Psoas muscle (tissue), 8 donors: ENCODE data around the gene CHST15. TPM values are rescaled to one million over a fixed set of nuclear protein-coding genes. Genes with fewer than 3 reads are reported as not detected.

Experiments
- ATAC-seq, 4 donors: fragments of 200-7000 bp; cut with Tn5 transposase; one replicate each; pipeline ENCODE4 v1.9.1; 2020; ENCODE audit warnings: moderate library complexity in 3 of 4, mild to moderate bottlenecking in 2 of 4
- DNase-seq, 2 donors: peaks; one replicate each; pipeline ENCODE4 v3.0.0-alpha.2; 2020
- H3K27ac ChIP-seq: fragments of 200-600 bp; one replicate; pipeline ENCODE4 v1.8.0; 2022
- H3K27me3 ChIP-seq, 3 donors: fragments of 200-600 bp in 1 of 3; one replicate each; pipeline versions ENCODE4 v1.6.1 to v1.8.0; 2013 to 2022; ENCODE audit warnings: low read length in 2 of 3, mild to moderate bottlenecking in 2 of 3, moderate library complexity in 1 of 3; ENCODE audit not compliant: insufficient read depth in 3 of 3
- H3K36me3 ChIP-seq, 2 donors: fragments of 200-600 bp in 1 of 2; one replicate each; pipeline versions ENCODE4 v1.6.1 to v1.8.0; 2013 to 2022; ENCODE audit warnings: low read depth in 1 of 2, mild to moderate bottlenecking in 1 of 2, moderate library complexity in 1 of 2; ENCODE audit not compliant: insufficient read depth in 1 of 2
- H3K4me1 ChIP-seq: fragments of 200-600 bp; one replicate; pipeline ENCODE4 v1.8.0; 2022
- H3K4me3 ChIP-seq: fragments of 200-600 bp; one replicate; pipeline ENCODE4 v1.8.0; 2022; ENCODE audit warnings: mild to moderate bottlenecking
- H3K9me3 ChIP-seq: fragments of 200-600 bp; one replicate; pipeline ENCODE4 v1.8.0; 2022
- WGBS, 3 donors: extraction: QIAGEN DNeasy Blood & Tissue Kit; methylation state at CpG; one replicate each; pipeline versions ENCODE4 v1.1.6 to v1.1.7; 2013; 5-methylcytosine and 5-hydroxymethylcytosine counted together
- intact Hi-C, 2 donors: fragments of 100-400 bp; cut with DNase I; formaldehyde crosslinking; loops; one replicate each; pipeline versions ENCODE4 v1.11.0 to v1.14.2; 2022
- polyA plus RNA-seq, 3 donors: library from polyadenylated mRNA; stranded (reverse); fragments of 200-250 nt; gene quantifications; one replicate each; pipeline ENCODE4 v1.2.3, GENCODE V29; 2013
- total RNA-seq, 4 donors: library from RNA; stranded (reverse); fragmentation: NEBNext Ultra II Directional in 2 of 4; extraction: Animal tissue kit (Norgen Biotek cat#: 25700) in 2 of 4; gene quantifications; one replicate each; pipeline versions ENCODE4 v1.2.1 to v1.2.4, GENCODE V29; 2021 to 2023
- TF ChIP-seq, protein P1 (sequence below): fragments of 200-600 bp; IDR thresholded peaks from one replicate; pipeline ENCODE4 v1.8.0; 2022; ENCODE audit warnings: antibody characterized with exemption
- donor health status: healthy with polysubstance abuse.
- donor health status: DM: no; HTN: no; CAD: no; lungs with moderate emphysema.
- donor health status: Bipolar disorder and iron deficiency.
- donor health status: healthy.
- donor health status: DM: yes; HTN: yes; CAD: no.
- donor health status: DM: no; HTN: no; CAD: no.
- donor health status: DM: no; HTN: no; CAD: no.
- donor health status: DM: yes; HTN: yes; CAD: no.

CHST15 gene
- total and polyA plus RNA-seq, 7 donors, result 3.6 to 39.2 (median 10.4) TPM

DNA sequence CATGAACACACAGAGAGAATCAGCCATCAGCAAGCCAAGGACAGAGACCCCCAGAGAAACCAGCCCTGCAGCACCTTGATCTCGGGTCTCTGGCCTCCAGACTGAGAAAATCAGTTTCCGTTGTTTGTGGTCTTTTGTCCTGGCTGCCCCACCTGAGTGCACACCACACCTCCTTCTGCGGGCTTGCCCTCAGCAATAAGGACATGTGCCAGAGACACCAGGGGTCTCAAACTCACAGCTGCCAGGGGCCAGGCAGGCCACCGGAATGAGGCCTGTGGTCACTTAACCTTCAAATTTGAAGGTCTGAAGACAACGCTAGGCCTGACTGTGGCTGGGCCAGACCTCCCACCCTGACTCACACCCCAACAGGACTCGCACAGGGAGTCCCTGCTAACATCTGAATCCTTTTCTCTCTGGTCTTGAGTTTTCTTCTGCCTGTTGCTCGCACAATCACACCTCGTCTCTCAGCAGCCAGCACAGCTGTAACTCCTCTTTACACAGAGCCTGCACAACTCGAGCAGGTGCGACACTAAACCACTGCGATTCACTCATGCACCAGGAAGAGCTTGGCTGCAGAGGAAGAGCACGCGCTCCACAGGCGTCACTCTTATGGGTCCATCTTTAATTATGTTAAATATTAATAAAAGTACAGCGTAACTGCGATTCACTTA lies 86.2 kb downstream of the CHST15 start:
- no peaks in the 10 kb centered on the region for H3K4me1 ChIP-seq
- H3K36me3 ChIP-seq, result peaks cover 0 to 41% of the 10 kb centered on the region in 2 donors
- WGBS, 3 donors, result 92 to 95% (median 93%) methylated on average over 16 of the region's 16 CpGs
- H3K27me3 ChIP-seq, result no peaks in the 10 kb centered on the region
- ATAC-seq, result no peak
- TF ChIP-seq, protein P1, sequence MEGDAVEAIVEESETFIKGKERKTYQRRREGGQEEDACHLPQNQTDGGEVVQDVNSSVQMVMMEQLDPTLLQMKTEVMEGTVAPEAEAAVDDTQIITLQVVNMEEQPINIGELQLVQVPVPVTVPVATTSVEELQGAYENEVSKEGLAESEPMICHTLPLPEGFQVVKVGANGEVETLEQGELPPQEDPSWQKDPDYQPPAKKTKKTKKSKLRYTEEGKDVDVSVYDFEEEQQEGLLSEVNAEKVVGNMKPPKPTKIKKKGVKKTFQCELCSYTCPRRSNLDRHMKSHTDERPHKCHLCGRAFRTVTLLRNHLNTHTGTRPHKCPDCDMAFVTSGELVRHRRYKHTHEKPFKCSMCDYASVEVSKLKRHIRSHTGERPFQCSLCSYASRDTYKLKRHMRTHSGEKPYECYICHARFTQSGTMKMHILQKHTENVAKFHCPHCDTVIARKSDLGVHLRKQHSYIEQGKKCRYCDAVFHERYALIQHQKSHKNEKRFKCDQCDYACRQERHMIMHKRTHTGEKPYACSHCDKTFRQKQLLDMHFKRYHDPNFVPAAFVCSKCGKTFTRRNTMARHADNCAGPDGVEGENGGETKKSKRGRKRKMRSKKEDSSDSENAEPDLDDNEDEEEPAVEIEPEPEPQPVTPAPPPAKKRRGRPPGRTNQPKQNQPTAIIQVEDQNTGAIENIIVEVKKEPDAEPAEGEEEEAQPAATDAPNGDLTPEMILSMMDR, result no peak
- no peak overlapping the region for H3K27ac ChIP-seq
- intact Hi-C loops, result no loop called here
- no peak for DNase-seq
- no peak overlapping the region for H3K4me3 ChIP-seq
- H3K9me3 ChIP-seq, result no peaks in the 10 kb centered on the region

DNA sequence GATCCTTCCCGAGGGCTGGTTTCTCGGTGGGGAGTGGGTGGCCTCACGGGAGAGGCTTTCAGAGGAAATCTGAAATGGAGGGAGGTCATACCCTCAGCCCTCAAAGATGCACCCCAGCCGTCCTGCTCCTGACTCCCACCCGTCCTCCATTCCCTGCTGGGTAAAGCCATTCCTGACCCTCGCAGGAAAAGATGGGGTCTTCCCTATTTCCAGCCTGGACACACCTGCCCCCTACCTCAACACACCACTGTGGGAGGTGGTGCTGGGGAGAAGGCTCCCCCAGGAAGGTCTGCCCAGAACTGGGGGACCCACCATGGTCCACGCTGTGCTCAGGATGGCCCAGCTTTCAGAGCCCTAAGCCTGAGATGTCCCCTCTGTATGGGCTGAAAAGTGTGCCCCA lies 86.9 kb downstream of the CHST15 start:
- H3K4me3 ChIP-seq, result no peak overlapping the region
- intact Hi-C loops, result no loop called here
- no peak for DNase-seq
- TF ChIP-seq, protein P1, result no peak
- no peaks in the 10 kb centered on the region for H3K4me1 ChIP-seq
- peaks cover 0 to 37% of the 10 kb centered on the region in 2 donors for H3K36me3 ChIP-seq
- H3K9me3 ChIP-seq, result no peaks in the 10 kb centered on the region
- no peak overlapping the region for H3K27ac ChIP-seq
- no peak for ATAC-seq
- 67 to 80% (median 75%) methylated on average over 7 of the region's 7 CpGs for WGBS, 3 donors
- no peaks in the 10 kb centered on the region for H3K27me3 ChIP-seq

DNA sequence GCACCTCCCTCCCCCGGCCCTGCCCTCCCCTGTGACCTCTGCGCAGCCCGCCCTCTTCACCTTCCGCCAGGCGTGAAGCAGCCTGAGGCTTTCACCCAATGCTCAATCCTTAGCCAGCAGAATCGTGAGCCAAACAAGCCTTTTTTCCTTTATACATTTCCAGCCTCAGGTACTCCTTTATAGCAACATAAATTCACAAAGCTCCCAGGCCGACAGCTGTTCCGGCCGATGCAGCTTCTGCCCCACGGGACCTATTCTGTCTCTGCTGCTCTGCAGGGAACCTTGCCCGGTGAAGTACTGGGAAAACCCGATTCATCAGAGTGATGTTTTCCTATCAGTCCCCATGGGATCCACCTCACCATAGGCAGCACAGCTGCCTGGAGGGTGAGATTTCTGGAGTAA lies 87.4 kb downstream of the CHST15 start:
- Histone ChIP-seq H3K9me3 (no peaks in the 10 kb centered on the region), H3K4me3 (no peak overlapping the region), H3K27ac (no peak overlapping the region), H3K27me3 (no peaks in the 10 kb centered on the region), H3K36me3 (peaks cover 0 to 37% of the 10 kb centered on the region in 2 donors), H3K4me1 (no peaks in the 10 kb centered on the region)
- 43 to 52% (median 47%) methylated on average over 12 of the region's 12 CpGs for WGBS, 3 donors
- intact Hi-C loops, result no loop called here
- TF ChIP-seq, protein P1, result no peak
- no peak for ATAC-seq
- no peak for DNase-seq

DNA sequence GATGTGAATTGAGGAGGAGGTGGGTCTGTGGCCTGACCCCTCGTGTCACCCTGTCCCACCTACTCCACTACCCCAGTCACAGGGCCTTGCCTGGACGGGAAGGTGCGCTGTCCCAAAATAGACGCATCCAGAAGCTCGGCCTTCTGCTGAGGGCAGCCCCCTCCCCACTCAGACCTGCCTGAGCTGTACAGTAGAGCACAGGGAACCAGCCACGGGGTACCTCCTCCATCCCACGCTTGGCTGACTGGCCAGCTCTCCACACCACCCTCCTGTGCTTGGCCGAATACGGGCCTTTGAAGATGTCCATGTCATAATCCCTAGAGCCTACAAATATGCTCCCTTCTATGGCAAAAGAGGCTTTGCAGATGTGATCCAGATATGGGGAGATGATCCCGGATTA lies 88.3 kb downstream of the CHST15 start:
- no peak for ATAC-seq
- WGBS, 3 donors, result 87% methylated on average over 10 of the region's 10 CpGs
- no peaks in the 10 kb centered on the region for H3K9me3 ChIP-seq
- no peaks in the 10 kb centered on the region for H3K4me1 ChIP-seq
- intact Hi-C loops, result no loop called here
- TF ChIP-seq, protein P1, result no peak
- peaks cover 0 to 31% of the 10 kb centered on the region in 2 donors for H3K36me3 ChIP-seq
- no peaks in the 10 kb centered on the region for H3K27me3 ChIP-seq
- no peak for DNase-seq
- no peak overlapping the region for H3K27ac ChIP-seq
- no peak overlapping the region for H3K4me3 ChIP-seq

DNA sequence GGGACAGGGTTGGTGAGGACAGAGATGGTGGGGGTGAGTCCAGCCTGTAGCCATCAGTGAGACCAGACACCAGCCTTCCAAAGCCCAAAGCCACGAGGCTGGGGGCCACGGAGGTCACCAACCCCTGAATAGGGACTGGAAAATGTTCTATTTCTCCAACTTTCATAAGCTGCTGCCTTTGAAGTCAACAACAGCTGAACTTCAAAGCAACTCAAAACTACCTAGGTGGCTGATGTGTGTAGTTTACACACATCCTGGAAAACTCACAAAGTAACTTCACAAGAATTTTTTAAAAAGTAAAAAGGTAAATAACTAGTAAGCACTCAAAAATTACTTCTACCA lies 88.8 kb downstream of the CHST15 start:
- DNase-seq (no peak), ATAC-seq (no peak)
- no peaks in the 10 kb centered on the region for H3K27me3 ChIP-seq
- intact Hi-C loops, result no loop called here
- H3K4me3 ChIP-seq, result no peak overlapping the region
- H3K36me3 ChIP-seq, result peaks cover 0 to 27% of the 10 kb centered on the region in 2 donors
- no peak overlapping the region for H3K27ac ChIP-seq
- H3K4me1 ChIP-seq, result no peaks in the 10 kb centered on the region
- no peaks in the 10 kb centered on the region for H3K9me3 ChIP-seq
- TF ChIP-seq, protein P1, result no peak
- WGBS, 3 donors, result 83 to 91% (median 84%) methylated on average over 2 of the region's 2 CpGs
